ENCODE measurements around the gene LDLRAD4. TPM values are rescaled to one million over a fixed set of nuclear protein-coding genes. Genes with fewer than 3 reads are reported as not detected.

The LDLRAD4 gene
- total RNA-seq, 1 experiment from 2014 or later = 1.7 TPM

GRCh38 chr18:13286456-13287125 is 68.0 kb downstream of the LDLRAD4 start:
- Histone ChIP-seq H3K9me2 (ENCODE audit: insufficient read depth) (no peaks in the 10 kb centered on the region), H3K4me2 (no peak overlapping the region), H3K9me3 (ENCODE audit: insufficient read depth, low read depth) (no peaks in the 10 kb centered on the region), H3K27me3 (ENCODE audit: insufficient read depth, low read depth) (peaks cover 91% of the 10 kb centered on the region), H2AFZ (no peak overlapping the region), H3K4me1 (replicated peaks; ENCODE audit: insufficient read depth) (no peaks in the 10 kb centered on the region), H3K36me3 (ENCODE audit: low read depth) (no peaks in the 10 kb centered on the region), H3K27ac (no peak overlapping the region), H3K79me2 (ENCODE audit: low read depth) (no peaks in the 10 kb centered on the region), H4K20me1 (ENCODE audit: insufficient read depth) (no peaks in the 10 kb centered on the region), H3F3A (ENCODE audit: insufficient read depth, low read depth) (no peaks in the 10 kb centered on the region), H3K4me3 (no peak overlapping the region)
- no peak for DNase-seq
- ChIA-PET CTCF (no interaction called here), POLR2A (ENCODE audit: unreplicated experiment) (no interaction called here)
- no TSS peak for BruUV-seq (replicated peaks)
- intact Hi-C loops (cut with micrococcal nuclease; ENCODE audit: unreplicated experiment) = no loop called here
- TF ChIP-seq EZH2 (IDR thresholded peaks at IDR 0.05; ENCODE audit: low read depth) (no peak), CTCF (conservative IDR thresholded peaks at IDR 0.05) (no peak)

GRCh38 chr18:13287372-13287771 is 68.8 kb downstream of the LDLRAD4 start:
- no peak overlapping the region for H3K4me2 ChIP-seq
- CTCF ChIA-PET = no interaction called here
- H3K9me3 ChIP-seq (ENCODE audit: insufficient read depth, low read depth) = no peaks in the 10 kb centered on the region
- intact Hi-C loops (cut with micrococcal nuclease; ENCODE audit: unreplicated experiment) = no loop called here
- no peaks in the 10 kb centered on the region for H3K79me2 ChIP-seq (ENCODE audit: low read depth)
- no peak overlapping the region for H3K27ac ChIP-seq
- H4K20me1 ChIP-seq (ENCODE audit: insufficient read depth) = no peaks in the 10 kb centered on the region
- no peaks in the 10 kb centered on the region for H3K36me3 ChIP-seq (ENCODE audit: low read depth)
- TF ChIP-seq CTCF (conservative IDR thresholded peaks at IDR 0.05) (no peak), EZH2 (IDR thresholded peaks at IDR 0.05; ENCODE audit: low read depth) (no peak)
- H3K27me3 ChIP-seq (ENCODE audit: insufficient read depth, low read depth) = peaks cover 91% of the 10 kb centered on the region
- POLR2A ChIA-PET (ENCODE audit: unreplicated experiment) = no interaction called here
- no peak overlapping the region for H3K4me3 ChIP-seq
- no peaks in the 10 kb centered on the region for H3K9me2 ChIP-seq (ENCODE audit: insufficient read depth)
- no peaks in the 10 kb centered on the region for H3K4me1 ChIP-seq (replicated peaks; ENCODE audit: insufficient read depth)
- DNase-seq = no peak
- H2AFZ ChIP-seq = no peak overlapping the region
- H3F3A ChIP-seq (ENCODE audit: insufficient read depth, low read depth) = no peaks in the 10 kb centered on the region
- no TSS peak for BruUV-seq (replicated peaks)

- no TSS peak for BruUV-seq (replicated peaks)
- H3K27ac ChIP-seq = no peak overlapping the region
- no peaks in the 10 kb centered on the region for H3F3A ChIP-seq (ENCODE audit: insufficient read depth, low read depth)
- no peaks in the 10 kb centered on the region for H3K9me2 ChIP-seq (ENCODE audit: insufficient read depth)
- H3K27me3 ChIP-seq (ENCODE audit: insufficient read depth, low read depth) = peaks cover 91% of the 10 kb centered on the region
- H4K20me1 ChIP-seq (ENCODE audit: insufficient read depth) = no peaks in the 10 kb centered on the region
- H3K9me3 ChIP-seq (ENCODE audit: insufficient read depth, low read depth) = no peaks in the 10 kb centered on the region
- H3K4me3 ChIP-seq = no peak overlapping the region
- CTCF ChIA-PET = no interaction called here
- TF ChIP-seq CTCF (conservative IDR thresholded peaks at IDR 0.05) (no peak), EZH2 (IDR thresholded peaks at IDR 0.05; ENCODE audit: low read depth) (no peak)
- H3K79me2 ChIP-seq (ENCODE audit: low read depth) = no peaks in the 10 kb centered on the region
- H3K4me2 ChIP-seq = no peak overlapping the region
- POLR2A ChIA-PET (ENCODE audit: unreplicated experiment) = interaction anchor here (0.7 kb wide), 1 partner anchor 44 kb away, joined by 4 read pairs; no protein-coding TSS in a partner anchor
- H3K36me3 ChIP-seq (ENCODE audit: low read depth) = no peaks in the 10 kb centered on the region
- intact Hi-C loops (cut with micrococcal nuclease; ENCODE audit: unreplicated experiment) = no loop called here
- no peak overlapping the region for H2AFZ ChIP-seq
- no peaks in the 10 kb centered on the region for H3K4me1 ChIP-seq (replicated peaks; ENCODE audit: insufficient read depth)
- no peak for DNase-seq
These were observed 70.1 kb downstream of the LDLRAD4 start for GRCh38 chr18:13288509-13289133.

Data from PC-9 (cell line).